Activated CD4-positive, alpha-beta T cell treated with anti-CD3 and anti-CD28 coated beads, Interleukin-2, amount 10 ng/mL, durations not matched to agents 7 days and 5 days (primary cell): ENCODE results near the gene ZNF783. TPM values are rescaled to one million over a fixed set of nuclear protein-coding genes. Genes with fewer than 3 reads are reported as not detected.
"Not testable (repeated sequence)": the region's sequence is repeated elsewhere in the genome, so short reads cannot be mapped to it uniquely, and the experiment has no call there.

Experiments used
- CTCF ChIA-PET: fragments of 350-600 bp; sonication (Branson Sonifier 250); formaldehyde crosslinking; loops from one replicate; lab custom pipeline; 2021; ENCODE audit warnings: antibody characterized with exemption; lab: Charles Lee
- POLR2A ChIA-PET: fragments of 350-600 bp; sonication (Branson Sonifier 250); formaldehyde crosslinking; loops from one replicate; lab custom pipeline; 2021; ENCODE audit warnings: antibody characterized with exemption; lab: Charles Lee
- DNase-seq: peaks from one replicate; pipeline ENCODE4 v3.0.0-alpha.2; 2020
- H3K27ac Mint-ChIP-seq: one replicate; pipeline ENCODE4 v1.8.0; 2021; ENCODE audit warnings: mild to moderate bottlenecking, moderate library complexity, mixed read lengths
- H3K27me3 Mint-ChIP-seq: one replicate; pipeline ENCODE4 v1.8.0; 2021; ENCODE audit warnings: mixed read lengths
- H3K36me3 Mint-ChIP-seq: one replicate; pipeline ENCODE4 v1.8.0; 2021; ENCODE audit warnings: low read depth, mixed read lengths
- H3K4me1 Mint-ChIP-seq: one replicate; pipeline ENCODE4 v1.8.0; 2021; ENCODE audit warnings: mixed read lengths
- H3K4me3 Mint-ChIP-seq: one replicate; pipeline ENCODE4 v1.8.0; 2021; ENCODE audit warnings: mild to moderate bottlenecking, moderate library complexity, mixed read lengths
- H3K9me3 Mint-ChIP-seq: one replicate; pipeline ENCODE4 v1.8.0; 2021; ENCODE audit warnings: mixed read lengths
- total RNA-seq, 2 experiments: library from RNA; stranded (reverse); gene quantifications; one replicate each; pipeline ENCODE4 v1.2.3, GENCODE V29; 2021

Gene ZNF783
- total RNA-seq, 2 experiments from 2014 or later: 19.0 to 21.7 TPM

DNA sequence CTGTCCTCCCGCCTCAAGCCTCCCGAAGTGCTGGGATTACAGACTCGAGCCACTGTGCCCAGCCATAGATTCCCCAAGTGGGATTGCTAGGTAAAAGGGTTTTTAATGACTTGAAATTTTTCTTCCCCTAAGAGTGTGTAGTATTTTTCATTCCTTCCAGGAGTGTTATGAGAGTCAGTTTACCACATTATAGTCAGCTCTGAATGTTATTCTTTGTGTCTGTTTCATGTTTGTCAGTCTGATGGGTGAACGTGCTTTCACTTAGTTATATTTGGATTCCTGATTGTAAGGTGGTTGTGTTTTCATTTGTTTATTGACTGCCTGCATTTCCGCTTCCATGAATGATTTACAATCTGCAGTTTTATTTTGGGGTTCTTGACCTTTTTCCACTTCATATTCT, 16.3 kb upstream of the ZNF783 start:
- no peak for DNase-seq
- Mint-ChIP-seq H3K27me3 (no peaks in the 10 kb centered on the region), H3K27ac (peak overlapping the region; percentile 10), H3K4me3 (no peak overlapping the region), H3K36me3 (peaks cover 20% of the 10 kb centered on the region), H3K9me3 (peaks cover 6% of the 10 kb centered on the region), H3K4me1 (peaks cover 45% of the 10 kb centered on the region)
- POLR2A ChIA-PET: interaction anchor here (0.7 kb wide), 1 partner anchor 282 kb away, joined by 3 read pairs; no protein-coding TSS in a partner anchor
- CTCF ChIA-PET: interaction anchor here (0.6 to 2.3 kb wide), 7 partner anchors 9 to 1982 kb away, joined by 3 to 9 read pairs (median 5); partner anchors contain the start of genes ZNF398 and ZNF783

DNA sequence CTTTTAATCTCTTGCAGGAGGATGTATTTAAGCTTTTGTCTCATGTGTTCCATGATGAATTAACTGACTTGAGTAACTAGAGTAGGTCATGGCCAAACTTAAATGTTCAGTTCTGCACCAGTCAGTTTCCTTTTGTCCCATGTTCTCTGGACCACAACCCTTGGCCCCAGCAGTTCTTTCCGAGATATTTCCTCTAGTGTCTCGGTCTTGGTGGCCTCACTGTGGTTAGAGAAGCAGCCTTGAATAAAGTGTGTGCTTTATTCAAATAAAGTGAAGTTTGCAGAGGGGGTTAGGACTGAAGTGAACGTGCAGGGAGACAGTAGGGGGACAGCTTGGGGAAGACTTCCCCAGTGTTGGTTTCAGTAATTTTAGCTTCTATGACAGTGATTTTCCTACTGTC, 13.2 kb upstream of the ZNF783 start:
- Mint-ChIP-seq H3K36me3 (peaks cover 20% of the 10 kb centered on the region), H3K4me3 (no peak overlapping the region), H3K27me3 (no peaks in the 10 kb centered on the region), H3K27ac (peak overlapping the region; percentile 34), H3K4me1 (peaks cover 33% of the 10 kb centered on the region), H3K9me3 (no peaks in the 10 kb centered on the region)
- ChIA-PET POLR2A (no interaction called here), CTCF (interaction anchor here (1.0 to 6.7 kb wide), 5 partner anchors 12 to 183 kb away, joined by 3 to 47 read pairs (median 3); partner anchors contain the start of gene ZNF783)
- DNase-seq: no peak

DNA sequence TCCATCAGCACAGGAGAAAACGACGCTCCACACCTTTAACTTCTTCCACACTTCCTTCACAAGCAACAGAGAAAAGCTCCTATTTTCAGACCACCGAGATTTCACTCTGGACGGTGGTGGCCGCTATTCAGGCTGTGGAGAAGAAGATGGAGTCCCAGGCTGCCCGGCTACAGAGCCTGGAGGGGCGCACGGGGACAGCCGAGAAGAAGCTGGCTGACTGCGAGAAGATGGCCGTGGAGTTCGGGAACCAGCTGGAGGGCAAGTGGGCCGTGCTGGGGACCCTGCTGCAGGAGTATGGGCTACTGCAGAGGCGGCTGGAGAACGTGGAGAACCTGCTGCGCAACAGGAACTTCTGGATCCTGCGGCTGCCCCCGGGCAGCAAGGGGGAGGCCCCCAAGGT, 11.8 kb upstream of the ZNF783 start:
- Mint-ChIP-seq H3K36me3 (peaks cover 20% of the 10 kb centered on the region), H3K4me1 (peaks cover 26% of the 10 kb centered on the region)
- H3K27ac Mint-ChIP-seq, POLR2A ChIA-PET, H3K9me3 Mint-ChIP-seq, DNase-seq, H3K27me3 Mint-ChIP-seq, H3K4me3 Mint-ChIP-seq: not testable (repeated sequence)
- CTCF ChIA-PET: interaction anchor here (0.7 to 6.7 kb wide), 4 partner anchors 9 to 35 kb away, joined by 3 to 47 read pairs (median 4); partner anchors contain the start of gene ZNF783

- DNase-seq, H3K27ac Mint-ChIP-seq, H3K27me3 Mint-ChIP-seq, H3K9me3 Mint-ChIP-seq, H3K4me3 Mint-ChIP-seq, POLR2A ChIA-PET: not testable (repeated sequence)
- peaks cover 17% of the 10 kb centered on the region for H3K4me1 Mint-ChIP-seq
- peaks cover 26% of the 10 kb centered on the region for H3K36me3 Mint-ChIP-seq
- CTCF ChIA-PET: interaction anchor here (0.8 to 6.7 kb wide), 4 partner anchors 10 to 105 kb away, joined by 3 to 47 read pairs (median 4); partner anchors contain the start of gene ZNF783
These were observed 10.5 kb upstream of the ZNF783 start for GRCh38 chr7:149251518-149251917.

DNA sequence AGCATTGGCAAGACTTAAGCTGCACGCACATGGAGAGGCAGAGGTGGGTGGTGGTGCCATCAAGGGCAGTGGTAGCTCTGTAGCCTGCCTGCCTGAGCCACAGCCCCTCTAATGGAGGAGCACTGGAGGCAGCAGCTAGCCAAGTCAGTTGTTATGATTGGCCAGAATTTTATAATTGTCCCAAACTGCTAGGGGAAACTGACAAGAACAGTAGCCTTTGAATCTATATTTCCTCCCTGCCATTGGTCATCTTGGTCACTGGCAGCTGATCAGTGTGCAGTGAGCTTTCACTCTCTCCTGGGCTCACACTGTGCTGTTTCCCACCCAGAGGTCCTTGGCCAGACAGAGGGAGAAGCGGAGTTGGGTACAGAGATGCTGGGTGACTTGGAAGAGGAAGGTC, 9.6 kb upstream of the ZNF783 start:
- H3K4me1 Mint-ChIP-seq: peaks cover 17% of the 10 kb centered on the region
- H3K4me3 Mint-ChIP-seq: no peak overlapping the region
- CTCF ChIA-PET: interaction anchor here (0.6 to 6.7 kb wide), 6 partner anchors 9 to 154 kb away, joined by 3 to 47 read pairs (median 3); partner anchors contain the start of gene ZNF783
- POLR2A ChIA-PET: no interaction called here
- no peak for DNase-seq
- H3K36me3 Mint-ChIP-seq: peaks cover 26% of the 10 kb centered on the region
- H3K27me3 Mint-ChIP-seq: no peaks in the 10 kb centered on the region
- no peaks in the 10 kb centered on the region for H3K9me3 Mint-ChIP-seq
- H3K27ac Mint-ChIP-seq: no peak overlapping the region

GRCh38 chr7:149253665-149254064, 8.3 kb upstream of the ZNF783 start:
- no peak for DNase-seq
- H3K4me1 Mint-ChIP-seq: peaks cover 8% of the 10 kb centered on the region
- H3K4me3 Mint-ChIP-seq: no peak overlapping the region
- H3K9me3 Mint-ChIP-seq: no peaks in the 10 kb centered on the region
- POLR2A ChIA-PET: no interaction called here
- H3K27me3 Mint-ChIP-seq: no peaks in the 10 kb centered on the region
- H3K27ac Mint-ChIP-seq: no peak overlapping the region
- CTCF ChIA-PET: interaction anchor here (0.6 to 1.3 kb wide), 2 partner anchors 39 to 64 kb away, joined by 3 read pairs; no protein-coding TSS in a partner anchor
- H3K36me3 Mint-ChIP-seq: peaks cover 22% of the 10 kb centered on the region

- H3K36me3 Mint-ChIP-seq: peaks cover 22% of the 10 kb centered on the region
- CTCF ChIA-PET: interaction anchor here (0.6 kb wide), 1 partner anchor 63 kb away, joined by 3 read pairs; no protein-coding TSS in a partner anchor
- H3K4me1 Mint-ChIP-seq: peaks cover 2% of the 10 kb centered on the region
- no peaks in the 10 kb centered on the region for H3K9me3 Mint-ChIP-seq
- no peak overlapping the region for H3K4me3 Mint-ChIP-seq
- DNase-seq: no peak
- POLR2A ChIA-PET: no interaction called here
- H3K27ac Mint-ChIP-seq: no peak overlapping the region
- no peaks in the 10 kb centered on the region for H3K27me3 Mint-ChIP-seq
These were observed 7.7 kb upstream of the ZNF783 start for GRCh38 chr7:149254181-149254858.

GRCh38 chr7:149255174-149255573, 6.8 kb upstream of the ZNF783 start:
- Mint-ChIP-seq H3K36me3 (peaks cover 22% of the 10 kb centered on the region), H3K27me3 (no peaks in the 10 kb centered on the region), H3K9me3 (no peaks in the 10 kb centered on the region), H3K4me3 (no peak overlapping the region), H3K4me1 (peaks cover 5% of the 10 kb centered on the region), H3K27ac (no peak overlapping the region)
- ChIA-PET POLR2A (no interaction called here), CTCF (no interaction called here)
- DNase-seq: no peak

GRCh38 chr7:149256568-149256967, 5.4 kb upstream of the ZNF783 start:
- H3K27ac Mint-ChIP-seq: no peak overlapping the region
- CTCF ChIA-PET: no interaction called here
- POLR2A ChIA-PET: no interaction called here
- no peak for DNase-seq
- H3K36me3 Mint-ChIP-seq: peaks cover 22% of the 10 kb centered on the region
- no peak overlapping the region for H3K4me3 Mint-ChIP-seq
- no peaks in the 10 kb centered on the region for H3K27me3 Mint-ChIP-seq
- H3K9me3 Mint-ChIP-seq: no peaks in the 10 kb centered on the region
- H3K4me1 Mint-ChIP-seq: peaks cover 16% of the 10 kb centered on the region

GRCh38 chr7:149257146-149257545, 4.8 kb upstream of the ZNF783 start:
- ChIA-PET POLR2A (no interaction called here), CTCF (no interaction called here)
- Mint-ChIP-seq H3K4me3 (no peak overlapping the region), H3K9me3 (no peaks in the 10 kb centered on the region), H3K27me3 (no peaks in the 10 kb centered on the region), H3K4me1 (peaks cover 17% of the 10 kb centered on the region), H3K36me3 (peaks cover 19% of the 10 kb centered on the region), H3K27ac (no peak overlapping the region)
- no peak for DNase-seq

DNA sequence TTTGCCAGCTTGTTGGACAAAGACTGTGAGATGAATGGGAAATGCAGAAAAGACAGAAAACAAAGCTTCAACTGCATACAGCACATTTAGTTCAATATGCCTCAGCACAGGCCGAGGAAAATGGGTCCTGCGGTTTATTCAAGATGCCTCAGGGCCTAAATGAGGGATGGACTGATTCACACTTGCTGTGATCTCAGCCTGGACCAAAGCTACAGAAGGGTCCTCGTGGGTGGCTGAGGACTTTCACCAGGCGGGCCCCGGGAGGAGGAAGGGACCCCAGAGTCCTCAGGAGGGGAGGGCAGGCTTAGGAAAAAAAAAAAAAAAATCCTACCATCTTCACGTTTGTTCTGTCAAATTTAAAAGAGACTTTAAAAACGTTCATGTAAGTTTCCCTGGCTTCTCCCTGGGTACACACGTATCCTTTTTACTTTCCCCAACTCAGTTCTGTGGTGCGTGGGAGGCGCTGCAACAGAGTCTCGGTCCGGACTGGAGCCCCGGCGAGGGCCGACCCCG, 624 bp upstream of the ZNF783 start:
- H3K27me3 Mint-ChIP-seq: no peaks in the 10 kb centered on the region
- DNase-seq: peak; percentile 20
- H3K4me1 Mint-ChIP-seq: peaks cover 33% of the 10 kb centered on the region
- peak overlapping the region; percentile 78 for H3K4me3 Mint-ChIP-seq
- peaks cover 10% of the 10 kb centered on the region for H3K36me3 Mint-ChIP-seq
- CTCF ChIA-PET: interaction anchor here (0.6 to 2.7 kb wide), 40 partner anchors 10 to 481 kb away, joined by 3 to 47 read pairs (median 4); partner anchors contain the start of gene ZNF282
- POLR2A ChIA-PET: interaction anchor here (0.6 to 1.5 kb wide), 3 partner anchors 24 to 364 kb away, joined by 3 to 4 read pairs (median 3); partner anchors contain the start of gene ZNF398
- peak overlapping the region; percentile 90 for H3K27ac Mint-ChIP-seq
- H3K9me3 Mint-ChIP-seq: no peaks in the 10 kb centered on the region

- Mint-ChIP-seq H3K4me1 (peaks cover 18% of the 10 kb centered on the region), H3K27ac (no peak overlapping the region), H3K36me3 (peaks cover 41% of the 10 kb centered on the region), H3K9me3 (no peaks in the 10 kb centered on the region), H3K27me3 (no peaks in the 10 kb centered on the region), H3K4me3 (no peak overlapping the region)
- POLR2A ChIA-PET: no interaction called here
- CTCF ChIA-PET: interaction anchor here (0.8 to 1.1 kb wide), 3 partner anchors 18 to 238 kb away, joined by 3 to 5 read pairs (median 4); partner anchors contain the start of gene ZNF282
- no peak for DNase-seq
These were observed 4.5 kb downstream of the ZNF783 start for GRCh38 chr7:149266451-149266850.

GRCh38 chr7:149267733-149268132, 5.7 kb downstream of the ZNF783 start:
- peaks cover 16% of the 10 kb centered on the region for H3K4me1 Mint-ChIP-seq
- H3K27ac Mint-ChIP-seq: no peak overlapping the region
- CTCF ChIA-PET: no interaction called here

More at GRCh38 chr7:149267733-149268132, 5.7 kb downstream of the ZNF783 start:
- H3K4me3 Mint-ChIP-seq: no peak overlapping the region
- POLR2A ChIA-PET: no interaction called here
- peaks cover 44% of the 10 kb centered on the region for H3K36me3 Mint-ChIP-seq
- DNase-seq: no peak
- no peaks in the 10 kb centered on the region for H3K9me3 Mint-ChIP-seq
- no peaks in the 10 kb centered on the region for H3K27me3 Mint-ChIP-seq
